HG02642 (cell line): ENCODE measurements around the gene GFRAL.
"Not testable (repeated sequence)": the region's sequence is repeated elsewhere in the genome, so short reads cannot be mapped to it uniquely, and the experiment has no call there.

Experiments
- ATAC-seq: cut with Tn5 transposase; IDR thresholded peaks from one replicate; pipeline ENCODE4 v1.9.1; 2021; ENCODE audit warnings: mild to moderate bottlenecking; ENCODE audit not compliant: unreplicated experiment, poor library complexity

The GFRAL gene

DNA sequence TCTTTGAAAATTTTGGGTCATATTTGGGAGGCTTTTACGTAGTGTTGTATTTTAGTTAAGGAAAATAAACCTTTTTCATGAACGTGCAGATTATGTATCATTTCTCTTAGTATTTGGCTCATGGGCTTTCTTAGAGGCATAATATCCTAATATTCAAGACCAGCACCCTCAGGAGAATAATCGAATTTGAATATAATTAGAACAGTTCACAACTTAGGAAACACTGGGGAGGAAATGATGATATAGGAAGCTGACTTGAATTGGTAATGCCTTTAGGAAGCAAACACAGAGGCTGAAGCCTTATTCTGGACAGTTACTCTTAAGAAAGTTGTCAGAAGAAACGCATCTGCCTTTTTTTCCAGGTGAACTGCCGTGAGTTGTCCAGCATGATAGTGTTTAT is at the start of gene GFRAL:
TSS of gene GFRAL (plus strand) at position 301 of the 400 bp plus-strand sequence. CDS start at position 387, 86 bp downstream.
- no peak for ATAC-seq

GRCh38 chr6:55277646-55278045 is 49.6 kb upstream of the GFRAL start:
- ATAC-seq, result no peak

GRCh38 chr6:55281215-55281614 is 46.1 kb upstream of the GFRAL start:
- no peak for ATAC-seq

GRCh38 chr6:55282115-55282514 is 45.2 kb upstream of the GFRAL start:
- no peak for ATAC-seq

DNA sequence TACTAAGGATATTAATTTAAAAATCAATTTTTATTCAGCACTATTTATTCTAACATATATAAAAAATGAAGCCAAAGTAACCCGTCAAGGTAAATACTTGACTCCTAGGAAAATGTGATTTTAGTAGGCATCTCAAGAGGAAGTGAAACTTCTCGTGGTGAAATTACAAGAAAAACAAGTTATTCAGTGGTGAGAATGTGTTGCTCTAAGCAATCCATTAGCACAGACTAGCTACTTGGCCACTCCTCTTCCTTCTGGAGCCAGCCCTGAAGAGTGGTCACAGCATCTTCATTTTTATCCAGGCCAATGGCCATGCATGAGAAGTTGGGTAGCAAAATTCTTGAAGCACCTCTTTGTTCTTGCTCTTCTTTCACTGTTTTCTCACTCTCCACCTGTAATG is 40.4 kb upstream of the GFRAL start:
- no peak for ATAC-seq

DNA sequence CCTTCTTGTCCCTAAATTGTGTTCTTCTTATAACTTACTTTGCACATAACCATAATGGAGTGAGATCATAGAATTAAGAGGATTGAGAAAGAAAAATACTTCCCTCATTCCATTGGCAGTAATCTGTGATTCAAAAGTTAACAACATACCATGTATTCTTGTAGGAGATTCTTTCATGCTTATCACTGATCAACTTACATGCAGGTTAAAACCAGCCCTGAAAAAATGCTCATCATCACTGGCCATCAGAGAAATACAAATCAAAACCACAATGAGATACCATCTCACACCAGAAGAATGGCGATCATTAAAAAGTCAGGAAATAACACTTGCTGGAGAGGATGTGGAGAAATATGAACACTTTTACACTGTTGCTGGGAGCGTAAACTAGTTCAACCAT is 36.5 kb upstream of the GFRAL start:
- no peak for ATAC-seq

DNA sequence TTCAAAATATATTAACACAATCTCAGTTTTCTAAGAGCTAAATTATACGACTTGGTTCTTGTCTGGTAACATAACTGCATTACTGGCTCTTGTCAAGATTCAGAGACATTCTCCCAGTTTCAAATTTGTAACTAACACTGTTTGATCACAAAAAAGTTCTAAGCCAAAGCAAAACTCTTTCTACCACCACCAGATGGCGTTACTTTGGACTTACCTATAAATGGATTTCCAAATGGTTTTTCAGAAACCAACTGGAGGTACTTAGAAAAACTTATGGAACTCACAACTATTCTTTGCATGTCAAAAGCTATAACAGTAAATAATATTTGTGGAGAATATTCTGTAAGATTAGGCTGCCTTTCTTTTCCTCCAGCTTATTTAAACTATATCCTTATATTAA is 34.2 kb upstream of the GFRAL start:
- no peak for ATAC-seq

GRCh38 chr6:55297214-55297613 is 30.1 kb upstream of the GFRAL start:
- not testable (repeated sequence) for ATAC-seq

- ATAC-seq, result no peak
Measured at GRCh38 chr6:55299286-55299985, 27.8 kb upstream of the GFRAL start.

DNA sequence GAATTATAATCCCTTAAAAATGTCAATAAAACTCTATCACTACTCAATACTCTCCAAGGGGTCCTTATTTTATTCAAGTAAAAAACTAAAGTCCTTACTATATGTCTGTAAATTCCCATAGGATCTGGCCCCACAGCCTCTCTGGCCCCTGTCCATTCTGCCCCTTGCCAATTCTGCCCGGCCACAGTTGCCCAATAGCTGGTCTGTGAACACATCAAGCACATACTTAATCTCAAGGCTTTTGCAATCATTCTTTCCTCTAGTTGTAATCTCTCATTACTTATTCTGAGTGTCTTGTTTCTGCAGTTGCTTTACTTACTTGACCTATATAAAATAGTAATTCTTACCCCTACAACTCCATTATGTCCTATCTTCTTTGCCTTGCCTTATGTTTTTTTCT is 22.5 kb upstream of the GFRAL start:
- no peak for ATAC-seq

- ATAC-seq, result no peak
Measured at GRCh38 chr6:55319961-55320695, 7.1 kb upstream of the GFRAL start.

DNA sequence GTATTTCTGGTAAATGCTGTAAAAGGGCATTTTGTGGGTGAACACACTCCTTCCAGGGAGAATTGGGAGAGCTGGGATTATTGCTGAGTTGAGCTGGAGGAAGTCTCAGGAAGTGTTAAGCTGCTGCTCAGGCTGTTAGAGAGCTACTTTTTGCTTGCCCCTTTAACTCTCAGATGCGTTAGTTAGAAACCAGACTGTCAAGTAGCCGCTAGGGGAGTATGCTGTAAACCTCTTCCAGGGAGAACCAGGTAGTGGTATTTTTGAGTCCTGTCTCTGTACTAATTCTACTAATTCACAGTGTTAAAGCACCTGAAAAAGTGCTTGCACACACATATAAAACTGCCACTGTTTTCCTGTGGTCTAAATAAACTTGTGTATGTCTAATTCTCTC is 6.6 kb upstream of the GFRAL start:
- no peak for ATAC-seq

DNA sequence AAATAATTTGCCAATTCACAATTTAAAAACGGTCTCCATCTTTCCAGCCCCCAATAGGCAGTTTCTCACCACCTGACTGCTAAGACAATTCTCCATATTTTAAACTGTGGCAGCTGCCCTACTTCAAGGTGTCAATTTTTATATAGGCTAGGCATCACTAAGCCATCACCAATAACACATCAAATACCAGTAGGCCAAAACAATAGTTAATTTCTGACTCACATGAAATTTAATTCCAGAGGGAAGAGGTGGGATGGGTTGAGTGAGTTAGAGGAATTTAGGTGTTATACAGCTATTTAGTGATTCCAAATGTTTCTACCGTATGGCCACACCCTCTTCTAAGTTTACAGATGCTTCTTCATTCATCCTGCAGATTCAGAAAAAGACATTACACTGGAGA is 49.9 kb downstream of the GFRAL start:
- no peak for ATAC-seq

GRCh38 chr6:55379471-55379870 is 52.2 kb downstream of the GFRAL start:
- ATAC-seq, result no peak

DNA sequence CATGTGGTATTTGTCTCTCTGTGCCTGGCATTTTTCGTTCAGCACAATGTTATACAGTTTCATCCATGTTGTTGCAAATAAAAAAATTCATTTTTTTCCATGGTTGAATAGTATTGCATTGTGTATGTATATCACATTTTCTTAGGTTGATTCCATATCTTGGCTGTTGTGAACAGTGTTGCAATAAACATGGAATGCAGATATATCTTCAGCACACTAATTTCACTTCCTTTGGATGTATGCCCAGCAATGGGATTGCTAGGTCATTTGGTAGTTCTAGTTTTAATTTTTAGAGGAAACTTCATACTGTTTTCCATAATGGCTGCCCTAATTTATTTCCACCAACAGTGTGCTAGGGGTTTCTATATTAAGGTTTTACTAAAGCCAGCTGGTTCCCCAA is 52.6 kb downstream of the GFRAL start:
- ATAC-seq, result no peak

GRCh38 chr6:55388211-55388610 is 60.9 kb downstream of the GFRAL start:
- ATAC-seq, result no peak

DNA sequence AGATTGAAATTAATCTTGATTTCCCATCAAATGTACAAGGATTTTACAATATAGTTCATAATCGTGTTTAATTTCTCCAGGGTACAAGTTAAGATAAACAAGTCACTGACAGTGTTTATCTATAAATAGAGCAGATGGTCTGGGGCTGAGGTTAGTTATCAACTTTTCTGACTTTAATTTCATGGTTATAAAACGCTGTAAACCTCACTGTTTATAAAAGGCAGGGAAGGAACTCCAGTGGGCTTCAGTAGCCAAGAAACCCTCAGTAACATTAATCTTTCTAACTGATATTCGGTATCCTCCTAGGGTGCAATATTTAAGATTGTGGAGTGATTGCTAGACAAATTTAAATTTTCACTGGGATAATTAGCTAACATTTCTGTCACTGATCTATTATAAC is 68.6 kb downstream of the GFRAL start:
- no peak for ATAC-seq

GRCh38 chr6:55397986-55398385 is 70.7 kb downstream of the GFRAL start:
- ATAC-seq, result no peak

GRCh38 chr6:55399351-55399750 is 72.1 kb downstream of the GFRAL start:
- no peak for ATAC-seq

GRCh38 chr6:55405474-55406235 is 78.4 kb downstream of the GFRAL start:
- ATAC-seq, result no peak

DNA sequence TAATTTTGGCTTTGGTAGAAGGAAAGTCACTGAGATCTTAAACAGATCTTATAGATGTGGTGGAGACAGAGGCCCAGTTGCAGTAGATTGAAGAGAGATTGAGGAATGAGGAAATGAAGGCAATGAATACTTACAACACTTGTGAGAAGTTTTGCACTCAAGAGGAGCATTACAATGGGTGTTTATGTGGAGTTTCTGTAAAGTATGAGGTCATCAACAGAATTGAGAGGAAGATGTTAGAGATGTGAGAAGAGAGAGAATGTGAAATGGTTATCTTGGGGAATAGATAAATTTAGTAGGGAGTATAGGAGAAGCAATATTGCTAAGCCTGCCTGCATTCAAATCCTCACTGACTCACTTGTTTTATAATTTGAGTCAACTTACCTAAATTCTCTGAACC is 83.4 kb downstream of the GFRAL start:
- no peak for ATAC-seq
